Small intestine (tissue), 7 donors: ENCODE results near the gene F3. TPM values are rescaled to one million over a fixed set of nuclear protein-coding genes. Genes with fewer than 3 reads are reported as not detected.

Source experiments
- DNase-seq, 2 donors: peaks; one replicate each; pipeline versions ENCODE4 v3.0.0 to v3.0.0-alpha.2; 2013
- FAIRE-seq: peaks from 2 replicates; lab custom pipeline; 2012; peaks lifted over from hg19 to GRCh38; lab: Jason Lieb, UNC
- H3K27ac ChIP-seq, 3 donors: one replicate each; pipeline ENCODE4 v1.5.1; 2013; ENCODE audit warnings: low read length in 2 of 3, mild to moderate bottlenecking in 2 of 3, control low read depth in 1 of 3, inconsistent platforms in 1 of 3, low read depth in 1 of 3, moderate library complexity in 1 of 3
- H3K27me3 ChIP-seq, 3 donors: one replicate each; pipeline ENCODE4 v1.6.1; 2013; ENCODE audit warnings: low read length in 3 of 3, inconsistent platforms in 1 of 3; ENCODE audit not compliant: control insufficient read depth in 3 of 3, insufficient read depth in 3 of 3
- H3K36me3 ChIP-seq, 3 donors: one replicate each; pipeline ENCODE4 v1.6.1; 2013; ENCODE audit warnings: low read length in 3 of 3, inconsistent platforms in 1 of 3, low read depth in 1 of 3, mild to moderate bottlenecking in 1 of 3, moderate library complexity in 1 of 3; ENCODE audit not compliant: control insufficient read depth in 3 of 3, insufficient read depth in 2 of 3
- H3K4me1 ChIP-seq, 3 donors: one replicate each; pipeline ENCODE4 v1.6.1; 2013; ENCODE audit warnings: low read length in 2 of 3, inconsistent platforms in 1 of 3, low read depth in 1 of 3, mild to moderate bottlenecking in 1 of 3, moderate library complexity in 1 of 3; ENCODE audit not compliant: control insufficient read depth in 3 of 3, insufficient read depth in 2 of 3
- H3K4me3 ChIP-seq, 3 donors: one replicate each; pipeline ENCODE4 v1.5.1; 2013; ENCODE audit warnings: low read length in 3 of 3, control low read depth in 1 of 3, inconsistent platforms in 1 of 3, low read depth in 1 of 3, mild to moderate bottlenecking in 1 of 3, moderate library complexity in 1 of 3
- H3K9me3 ChIP-seq, 2 donors: one replicate each; pipeline ENCODE4 v1.6.1; 2013; ENCODE audit warnings: low read depth in 1 of 2, low read length in 1 of 2; ENCODE audit not compliant: control insufficient read depth in 2 of 2, insufficient read depth in 1 of 2
- WGBS, 3 donors: extraction: QIAGEN DNeasy Blood & Tissue Kit; methylation state at CpG; one replicate each; pipeline ENCODE4 v1.1.7; 2013; 5-methylcytosine and 5-hydroxymethylcytosine counted together
- polyA plus RNA-seq, 4 donors: library from polyadenylated mRNA; stranded (reverse) in 3 of 4; unstranded in 1 of 4; fragments of 200-250 nt in 3 of 4; fragments of 120-200 nt in 1 of 4; gene quantifications; one replicate each; pipeline versions ENCODE4 v1.2.1 to v1.2.3, GENCODE V29; 2013
- donor health status: healthy with polysubstance abuse.
- donor health status: control.
- donor health status: control.
- donor health status: Bipolar disorder and iron deficiency.
- donor health status: healthy.

Gene F3
- polyA plus RNA-seq, 4 donors: 11.0 to 55.4 (median 18.6) TPM

- no peak for FAIRE-seq
These were observed 8.8 kb upstream of the F3 start for GRCh38 chr1:94550396-94550795.

DNA sequence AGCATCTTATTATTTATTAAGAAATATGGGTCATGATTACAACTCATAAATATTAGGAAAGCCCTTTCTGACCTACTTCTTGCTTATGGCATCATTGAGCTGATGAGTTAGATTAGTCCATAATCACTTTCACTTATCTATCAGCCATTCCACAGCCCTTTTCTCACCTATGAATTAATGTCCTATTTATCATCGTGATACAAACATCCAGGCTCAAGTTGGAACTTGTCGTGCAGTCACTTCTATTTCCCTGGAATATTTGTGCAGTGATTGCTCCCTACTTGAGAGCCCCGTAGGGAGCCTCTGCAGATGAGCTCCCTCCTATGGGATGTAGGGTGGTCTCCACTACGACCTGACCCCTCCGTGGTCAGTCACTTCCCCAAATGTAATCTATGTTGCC, 8.1 kb upstream of the F3 start:
- FAIRE-seq: no peak

More at GRCh38 chr1:94550396-94550795, 8.8 kb upstream of the F3 start:
- Histone ChIP-seq H3K36me3 (no peaks in the 10 kb centered on the region), H3K27me3 (no peaks in the 10 kb centered on the region), H3K4me3 (no peak overlapping the region), H3K27ac (peak overlapping the region in 1 of 3 donors; percentile 49), H3K4me1 (peaks cover 0 to 39% (median 2%) of the 10 kb centered on the region in 3 donors), H3K9me3 (peaks cover 0 to 3% of the 10 kb centered on the region in 2 donors)
- DNase-seq: peak in 1 of 2 donors; percentile 19
- 79 to 80% (median 79%) methylated on average over 6 of the region's 6 CpGs for WGBS, 3 donors

DNA sequence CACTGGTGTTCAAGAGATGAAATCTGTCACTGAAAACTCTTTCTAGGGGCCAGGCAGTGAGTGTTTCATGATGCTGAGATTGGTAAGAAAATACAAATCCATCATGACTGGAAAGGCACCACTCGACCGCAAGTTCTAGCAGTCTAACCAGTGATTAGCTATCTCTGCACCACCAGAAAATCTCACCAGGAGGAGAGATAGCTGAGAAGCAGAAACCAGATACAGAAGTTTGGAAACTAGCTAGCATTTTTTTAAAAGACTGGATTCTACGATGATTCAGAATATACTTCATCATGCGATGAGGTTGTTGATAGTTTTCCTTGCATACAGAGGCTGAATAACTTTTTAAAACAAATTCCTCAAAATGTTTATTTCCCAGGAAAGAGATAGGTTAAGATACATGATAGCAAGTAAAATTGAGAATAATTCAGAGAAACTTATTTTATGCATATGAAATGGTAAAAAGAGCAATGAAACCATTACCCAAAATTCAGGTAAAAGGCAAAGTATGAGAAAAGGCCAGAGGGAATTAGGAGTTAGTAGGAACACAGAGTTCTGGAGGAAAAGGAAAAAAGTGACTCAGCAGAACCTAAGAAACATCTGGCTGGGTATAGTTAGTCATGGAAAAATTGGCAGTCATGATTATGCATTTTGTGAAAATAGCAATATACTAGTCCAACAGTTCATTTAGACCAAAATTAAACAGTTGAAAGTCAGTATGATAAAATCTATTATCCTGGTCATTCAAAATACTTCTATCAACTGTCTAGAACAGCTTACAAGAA, 3.3 kb upstream of the F3 start:
- H3K27ac ChIP-seq: peak overlapping the region in 1 of 3 donors; percentile 29
- peaks cover 0 to 4% (median 0%) of the 10 kb centered on the region in 3 donors for H3K36me3 ChIP-seq
- peaks cover 0 to 5% (median 3%) of the 10 kb centered on the region in 3 donors for H3K4me1 ChIP-seq
- FAIRE-seq: no peak
- no peaks in the 10 kb centered on the region for H3K27me3 ChIP-seq
- 82 to 93% (median 87%) methylated on average over 4 of the region's 4 CpGs for WGBS, 3 donors
- DNase-seq: no peak
- H3K4me3 ChIP-seq: no peak overlapping the region
- H3K9me3 ChIP-seq: peaks cover 0 to 3% of the 10 kb centered on the region in 2 donors

More for the DNA sequence above, 8.1 kb upstream of the F3 start:
- H3K27me3 ChIP-seq: no peaks in the 10 kb centered on the region
- H3K9me3 ChIP-seq: peaks cover 0 to 3% of the 10 kb centered on the region in 2 donors
- H3K4me3 ChIP-seq: no peak overlapping the region
- 73 to 75% (median 74%) methylated on average over 5 of the region's 5 CpGs for WGBS, 3 donors
- H3K4me1 ChIP-seq: peaks cover 0 to 39% (median 2%) of the 10 kb centered on the region in 3 donors
- H3K36me3 ChIP-seq: no peaks in the 10 kb centered on the region
- peak overlapping the region in 1 of 3 donors; percentile 17 for H3K27ac ChIP-seq
- no peak for DNase-seq

GRCh38 chr1:94543893-94544635, 2.5 kb upstream of the F3 start:
- 80 to 89% (median 82%) methylated on average over 4 of the region's 4 CpGs for WGBS, 3 donors
- Histone ChIP-seq H3K36me3 (peaks cover 0 to 4% (median 0%) of the 10 kb centered on the region in 3 donors), H3K4me3 (no peak overlapping the region), H3K27me3 (no peaks in the 10 kb centered on the region), H3K4me1 (peaks cover 0 to 4% (median 3%) of the 10 kb centered on the region in 3 donors), H3K27ac (peak overlapping the region in 1 of 3 donors; percentile 2), H3K9me3 (peaks cover 0 to 3% of the 10 kb centered on the region in 2 donors)
- FAIRE-seq (no peak), DNase-seq (no peak)

DNA sequence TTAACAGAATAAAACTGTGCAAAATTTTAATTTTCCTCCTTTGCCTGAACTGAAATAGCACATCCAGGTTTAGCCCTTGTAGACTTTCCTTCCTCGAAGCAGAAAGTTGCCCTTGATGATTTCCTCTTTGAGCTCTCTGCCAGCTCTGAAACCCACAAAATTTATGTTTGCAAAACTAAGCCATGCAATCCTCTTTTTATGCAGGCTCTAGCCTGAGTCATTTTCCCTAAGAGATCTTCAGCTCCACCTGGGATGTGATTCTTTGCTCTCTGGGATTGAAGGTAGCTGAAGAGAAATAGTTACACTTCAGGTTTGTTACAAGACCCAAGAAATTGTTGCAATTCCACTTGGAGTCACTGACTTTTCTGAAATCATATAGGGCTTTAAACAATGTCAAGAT, 1.4 kb upstream of the F3 start:
- H3K36me3 ChIP-seq: peaks cover 0 to 11% (median 0%) of the 10 kb centered on the region in 3 donors
- DNase-seq (peak in 1 of 2 donors; percentile 39), FAIRE-seq (no peak)
- peak overlapping the region in 1 of 3 donors; percentile 64 for H3K4me3 ChIP-seq
- peak overlapping the region in 1 of 3 donors; percentile 78 for H3K27ac ChIP-seq
- peaks cover 0 to 4% (median 3%) of the 10 kb centered on the region in 3 donors for H3K4me1 ChIP-seq
- H3K27me3 ChIP-seq: no peaks in the 10 kb centered on the region
- peaks cover 0 to 3% of the 10 kb centered on the region in 2 donors for H3K9me3 ChIP-seq
- 3 to 13% (median 7%) methylated on average over 1 of the region's 1 CpG for whole genome bisulfite sequencing, 3 donors

DNA sequence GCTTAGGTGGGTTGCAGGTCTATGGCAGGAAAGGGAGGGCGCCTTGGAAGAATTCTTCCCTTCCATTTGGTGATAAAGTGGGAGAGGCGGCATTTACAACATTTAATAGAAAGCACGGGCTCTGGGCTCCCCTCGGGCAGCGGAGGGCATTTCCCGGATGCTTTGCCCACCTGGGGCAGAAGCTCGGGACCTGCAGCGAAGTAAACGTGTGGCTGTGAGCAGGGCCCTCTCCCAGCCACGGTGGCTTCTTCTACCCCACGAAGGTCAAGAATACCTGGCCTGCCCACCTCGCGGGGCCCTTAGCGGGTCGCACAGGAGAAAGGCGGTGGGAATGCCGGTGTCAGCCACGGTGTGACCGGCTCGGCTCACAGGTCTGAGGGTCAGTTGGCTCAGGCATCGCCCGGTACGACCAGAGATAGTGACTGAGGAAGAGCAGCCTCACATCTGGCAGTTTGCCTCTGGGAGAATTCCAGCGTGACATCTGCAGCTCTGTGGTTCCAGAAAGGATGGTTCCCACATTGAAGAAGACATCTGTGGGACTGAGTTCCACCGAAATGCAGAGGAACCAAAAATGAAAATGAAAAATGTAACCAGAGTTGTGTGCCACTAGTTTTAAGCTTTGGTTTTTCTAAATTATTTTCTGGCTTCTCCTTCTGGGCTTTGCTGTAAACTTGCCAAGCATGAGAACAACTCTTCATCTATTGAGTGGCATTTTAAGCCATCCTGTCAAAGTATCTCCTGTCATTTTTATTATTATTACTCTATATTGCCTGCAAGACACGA, 720 bp upstream of the F3 start:
- peak overlapping the region; percentile 57 to 81 (median 64) for H3K4me3 ChIP-seq
- DNase-seq: peak; percentile 30 to 55
- peaks cover 0 to 3% of the 10 kb centered on the region in 2 donors for H3K9me3 ChIP-seq
- peaks cover 0 to 4% (median 3%) of the 10 kb centered on the region in 3 donors for H3K4me1 ChIP-seq
- peak overlapping the region; percentile 78 to 92 (median 80) for H3K27ac ChIP-seq
- H3K36me3 ChIP-seq: peaks cover 0 to 12% (median 0%) of the 10 kb centered on the region in 3 donors
- H3K27me3 ChIP-seq: no peaks in the 10 kb centered on the region
- WGBS, 3 donors: 1 to 3% (median 2%) methylated on average over 26 of the region's 26 CpGs
- no peak for FAIRE-seq

- peak overlapping the region; percentile 75 to 88 (median 78) for H3K27ac ChIP-seq
- FAIRE-seq (no peak), DNase-seq (peak in 1 of 2 donors; percentile 39)
- H3K4me1 ChIP-seq: peaks cover 0 to 4% (median 3%) of the 10 kb centered on the region in 3 donors
- peaks cover 0 to 19% (median 0%) of the 10 kb centered on the region in 3 donors for H3K36me3 ChIP-seq
- H3K4me3 ChIP-seq: peak overlapping the region; percentile 57 to 81 (median 64)
- H3K9me3 ChIP-seq: no peaks in the 10 kb centered on the region
- WGBS, 3 donors: 13 to 36% (median 23%) methylated on average over 23 of the region's 23 CpGs
- H3K27me3 ChIP-seq: no peaks in the 10 kb centered on the region
These were observed 916 bp downstream of the F3 start for GRCh38 chr1:94540440-94541245.
